Caco-2 (cell line): ENCODE measurements around the gene MPIG6B. TPM values are rescaled to one million over a fixed set of nuclear protein-coding genes. Genes with fewer than 3 reads are reported as not detected.

Experiments used
- BruUV-seq: library from RNA; stranded (reverse); fragments of 400-500 nt; replicated peaks from 2 replicates; lab custom pipeline; 2021; lab: Mats Ljungman, UMichigan
- CTCF ChIA-PET: fragments of 300-600 bp; sonication (Branson Sonifier 250); formaldehyde crosslinking; loops from one replicate; lab custom pipeline; 2022; ENCODE audit warnings: antibody characterized with exemption; lab: Charles Lee
- POLR2A ChIA-PET: fragments of 300-600 bp; sonication (Branson Sonifier 250); formaldehyde crosslinking; loops from one replicate; lab custom pipeline; 2022; ENCODE audit warnings: antibody characterized with exemption; lab: Charles Lee
- DNase-seq, 2 experiments: peaks; one replicate each; pipeline versions ENCODE4 v3.0.0 to v3.0.0-alpha.2; 2020 to 2022
- H3K27me3 ChIP-seq: replicated peaks from 2 replicates; pipeline ENCODE4 v1.6.0; 2011; ENCODE audit warnings: low read length; ENCODE audit not compliant: control insufficient read depth, insufficient read depth
- H3K36me3 ChIP-seq: 2 replicates; pipeline ENCODE4 v1.5.1; 2011; ENCODE audit warnings: low read length; ENCODE audit not compliant: control insufficient read depth, insufficient read depth
- H3K4me1 ChIP-seq: fragments of 250-450 bp; sonication (Bioruptor Pico); 2 replicates; pipeline ENCODE4 v1.5.1; 2020; ENCODE audit warnings: mild to moderate bottlenecking
- H3K4me3 ChIP-seq: 2 replicates; pipeline ENCODE4 v1.5.1; 2011; ENCODE audit warnings: low read depth, mild to moderate bottlenecking, control low read depth, low read length
- H3K9me3 ChIP-seq: fragments of 250-450 bp; sonication (Bioruptor Pico); 2 replicates; pipeline ENCODE4 v1.5.1; 2020; ENCODE audit warnings: mild to moderate bottlenecking, moderate library complexity
- H3K27ac Mint-ChIP-seq: one replicate; pipeline ENCODE4 v1.8.0; 2022; ENCODE audit warnings: mixed read lengths; ENCODE audit not compliant: unreplicated experiment
- H3K27me3 Mint-ChIP-seq: one replicate; pipeline ENCODE4 v1.8.0; 2022; ENCODE audit warnings: mixed read lengths; ENCODE audit not compliant: insufficient read depth, unreplicated experiment
- H3K36me3 Mint-ChIP-seq: one replicate; pipeline ENCODE4 v1.8.0; 2022; ENCODE audit warnings: mild to moderate bottlenecking, mixed read lengths; ENCODE audit not compliant: insufficient read depth, unreplicated experiment
- H3K4me1 Mint-ChIP-seq: one replicate; pipeline ENCODE4 v1.8.0; 2022; ENCODE audit warnings: low read depth, mixed read lengths; ENCODE audit not compliant: unreplicated experiment
- H3K4me3 Mint-ChIP-seq: one replicate; pipeline ENCODE4 v1.8.0; 2022; ENCODE audit warnings: mild to moderate bottlenecking, moderate library complexity, mixed read lengths; ENCODE audit not compliant: unreplicated experiment
- H3K9me3 Mint-ChIP-seq: one replicate; pipeline ENCODE4 v1.8.0; 2022; ENCODE audit warnings: mixed read lengths; ENCODE audit not compliant: unreplicated experiment
- CTCF ChIP-seq, 2 experiments: fragments of 200-600 bp in 1 of 2; IDR thresholded peaks; 1 replicate in 1 of 2; 2 replicates in 1 of 2; pipeline versions ENCODE4 v1.5.1 to v1.8.0; 2011 to 2022; ENCODE audit warnings: antibody characterized with exemption in 1 of 2, control low read depth in 1 of 2, inconsistent platforms in 1 of 2, low read depth in 1 of 2, low read length in 1 of 2, mild to moderate bottlenecking in 1 of 2, moderate library complexity in 1 of 2; ENCODE audit not compliant: insufficient read depth in 1 of 2, severe bottlenecking in 1 of 2, unreplicated experiment in 1 of 2
- intact Hi-C: fragments of 100-400 bp; cut with micrococcal nuclease; formaldehyde crosslinking; loops from one replicate; pipeline ENCODE4 v1.10.0; 2022; ENCODE audit not compliant: unreplicated experiment
- total RNA-seq: library from RNA; stranded (reverse); gene quantifications from 2 replicates; pipeline ENCODE4 v1.2.3, GENCODE V29; 2022

MPIG6B gene
- total RNA-seq, 1 experiment from 2014 or later, result not detected

- peaks cover 20% of the 10 kb centered on the region for H3K4me1 ChIP-seq
- intact Hi-C loops, result no loop called here
- Mint-ChIP-seq H3K27me3 (no peaks in the 10 kb centered on the region), H3K4me1 (peaks cover 27% of the 10 kb centered on the region), H3K9me3 (no peaks in the 10 kb centered on the region), H3K27ac (no peak overlapping the region), H3K36me3 (peaks cover 97% of the 10 kb centered on the region), H3K4me3 (no peak overlapping the region)
- no peak overlapping the region for H3K4me3 ChIP-seq
- no peaks in the 10 kb centered on the region for H3K9me3 ChIP-seq
- ChIA-PET CTCF (no interaction called here), POLR2A (no interaction called here)
- H3K36me3 ChIP-seq, result peaks cover 9% of the 10 kb centered on the region
- BruUV-seq, result no TSS peak
- no peak for TF ChIP-seq CTCF (IDR thresholded peaks at IDR 0.05; ENCODE audit: insufficient read depth in 1 of 2, low read depth in 1 of 2, low read length in 1 of 2, severe bottlenecking in 1 of 2, unreplicated experiment in 1 of 2)
- no peaks in the 10 kb centered on the region for H3K27me3 ChIP-seq
- no peak for DNase-seq
These were observed 8.9 kb downstream of the MPIG6B start for GRCh38 chr6:31732029-31732428.

DNA sequence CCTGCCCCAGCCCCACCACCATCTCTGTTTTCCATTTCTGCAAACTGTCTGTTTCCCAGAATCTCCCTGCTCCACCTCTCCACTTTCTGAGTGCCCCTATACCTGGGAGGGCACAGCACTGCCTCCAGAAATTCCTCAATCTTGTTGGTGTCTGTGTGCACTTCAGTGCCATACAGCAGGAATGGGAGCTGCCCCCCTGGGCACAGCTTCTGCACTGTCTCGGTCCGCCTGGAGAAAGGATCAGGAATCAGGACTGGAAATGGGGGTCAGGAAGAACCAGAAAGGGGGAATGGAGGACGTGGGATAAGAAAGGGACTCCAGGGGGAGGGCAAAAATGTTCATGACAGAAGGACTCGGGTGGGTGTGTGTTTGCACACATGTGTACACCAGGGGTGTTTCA lies 10.6 kb downstream of the MPIG6B start:
- Histone ChIP-seq H3K36me3 (peaks cover 4% of the 10 kb centered on the region; the same call in 1 of the 2 replicates), H3K27me3 (no peaks in the 10 kb centered on the region), H3K4me3 (peak overlapping the region; percentile 71), H3K9me3 (no peaks in the 10 kb centered on the region), H3K4me1 (peaks cover 30% of the 10 kb centered on the region)
- peaks cover 95% of the 10 kb centered on the region for H3K36me3 Mint-ChIP-seq
- no peaks in the 10 kb centered on the region for H3K27me3 Mint-ChIP-seq
- H3K4me3 Mint-ChIP-seq, result peak overlapping the region; percentile 95
- TF ChIP-seq CTCF (IDR thresholded peaks at IDR 0.05; ENCODE audit: insufficient read depth in 1 of 2, low read depth in 1 of 2, low read length in 1 of 2, severe bottlenecking in 1 of 2, unreplicated experiment in 1 of 2), result no peak
- H3K4me1 Mint-ChIP-seq, result peaks cover 41% of the 10 kb centered on the region
- ChIA-PET POLR2A (no interaction called here), CTCF (interaction anchor here (1.1 kb wide), 1 partner anchor 36 kb away, joined by 4 read pairs; no protein-coding TSS in a partner anchor)
- DNase-seq, result no peak
- intact Hi-C loops, result no loop called here
- no TSS peak for BruUV-seq
- peak overlapping the region; percentile 98 for H3K27ac Mint-ChIP-seq
- no peaks in the 10 kb centered on the region for H3K9me3 Mint-ChIP-seq

DNA sequence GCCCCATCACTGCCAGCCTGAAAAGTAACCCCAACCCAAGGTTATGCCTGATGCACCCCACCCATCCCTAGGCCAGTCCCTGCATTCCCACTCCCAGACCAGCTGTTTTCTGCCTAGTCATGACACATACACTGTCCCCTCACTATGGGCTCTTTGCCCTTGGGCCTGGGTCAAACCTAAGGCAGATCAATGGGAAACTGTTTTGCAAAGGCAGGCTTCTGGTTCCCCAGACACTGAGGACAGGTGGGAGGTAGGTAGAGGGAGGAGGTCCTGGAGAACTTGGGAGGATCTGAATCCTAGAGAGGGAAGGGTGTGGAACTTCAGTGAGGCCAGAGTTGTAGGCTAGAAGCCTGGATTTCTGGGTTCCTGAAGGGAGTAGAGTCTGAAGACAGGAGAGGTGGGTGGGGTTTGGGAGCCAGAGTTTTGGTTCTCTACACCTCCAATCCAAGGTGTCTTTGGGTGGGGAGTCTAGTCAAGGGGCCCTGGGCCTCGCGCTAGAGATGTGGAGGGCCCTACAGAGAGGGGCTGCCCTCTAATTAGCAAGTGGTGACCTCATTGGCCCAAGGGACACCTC lies 11.2 kb downstream of the MPIG6B start:
- peaks cover 41% of the 10 kb centered on the region for H3K4me1 Mint-ChIP-seq
- CTCF ChIA-PET, result no interaction called here

More for the DNA sequence above, 11.2 kb downstream of the MPIG6B start:
- Mint-ChIP-seq H3K4me3 (peak overlapping the region; percentile 95), H3K9me3 (no peaks in the 10 kb centered on the region), H3K27ac (peak overlapping the region; percentile 98), H3K36me3 (peaks cover 92% of the 10 kb centered on the region), H3K27me3 (no peaks in the 10 kb centered on the region)
- intact Hi-C loops, result no loop called here
- POLR2A ChIA-PET, result no interaction called here
- Histone ChIP-seq H3K9me3 (no peaks in the 10 kb centered on the region), H3K36me3 (peaks cover 4% of the 10 kb centered on the region; the same call in 1 of the 2 replicates), H3K4me1 (peaks cover 34% of the 10 kb centered on the region), H3K27me3 (no peaks in the 10 kb centered on the region), H3K4me3 (peak overlapping the region; percentile 71)
- no peak for TF ChIP-seq CTCF (IDR thresholded peaks at IDR 0.05; ENCODE audit: insufficient read depth in 1 of 2, low read depth in 1 of 2, low read length in 1 of 2, severe bottlenecking in 1 of 2, unreplicated experiment in 1 of 2)
- BruUV-seq, result no TSS peak
- no peak for DNase-seq
